ENCODE data around the gene DDX17.

GRCh38 chr22:38442967-38443627, 63.0 kb downstream of the DDX17 start:
- no peak for TF ChIP-seq POLR2A (IDR thresholded peaks at IDR 0.05)
- no peak for TF ChIP-seq CTCF (IDR thresholded peaks at IDR 0.05 in 4 of 5, conservative IDR thresholded peaks at IDR 0.05 in 1 of 5)

Measured in gastrocnemius medialis (tissue), 4 donors.